Measurements from ENCODE around the gene KIAA1217.

Gene KIAA1217

DNA sequence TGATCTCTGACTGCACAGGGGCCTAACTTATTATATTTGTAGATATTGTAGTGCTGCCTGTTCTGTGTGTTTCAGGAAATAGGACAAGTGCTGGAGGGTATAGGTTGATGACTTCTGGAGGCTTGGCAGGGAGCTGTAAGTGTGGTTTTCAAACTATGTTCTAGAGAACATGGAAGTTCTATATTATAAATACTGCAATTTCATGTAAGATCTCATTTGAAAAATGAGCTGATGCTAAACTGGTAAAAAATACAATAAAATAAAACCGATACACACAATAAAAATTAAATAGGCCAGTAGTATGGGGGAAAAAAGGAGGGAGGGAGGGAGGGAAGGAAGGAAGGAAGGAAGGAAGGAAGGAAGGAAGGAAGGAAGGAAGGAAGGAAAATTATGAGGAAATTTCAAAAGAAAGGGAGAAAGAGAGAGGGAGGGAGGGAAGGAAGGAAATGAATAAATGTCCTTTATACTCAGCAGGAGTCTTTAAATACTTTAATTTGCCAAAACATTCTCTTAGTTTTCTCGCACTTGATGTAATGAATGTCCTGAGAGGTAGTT is 181.3 kb downstream of the KIAA1217 start:
- no peak for DNase-seq
- no peaks in the 10 kb centered on the region for H4K20me1 ChIP-seq (ENCODE audit: insufficient read depth, low read length)
- ATAC-seq (ENCODE audit: insufficient read depth, low read depth), result no peak
- TF ChIP-seq, protein P1, sequence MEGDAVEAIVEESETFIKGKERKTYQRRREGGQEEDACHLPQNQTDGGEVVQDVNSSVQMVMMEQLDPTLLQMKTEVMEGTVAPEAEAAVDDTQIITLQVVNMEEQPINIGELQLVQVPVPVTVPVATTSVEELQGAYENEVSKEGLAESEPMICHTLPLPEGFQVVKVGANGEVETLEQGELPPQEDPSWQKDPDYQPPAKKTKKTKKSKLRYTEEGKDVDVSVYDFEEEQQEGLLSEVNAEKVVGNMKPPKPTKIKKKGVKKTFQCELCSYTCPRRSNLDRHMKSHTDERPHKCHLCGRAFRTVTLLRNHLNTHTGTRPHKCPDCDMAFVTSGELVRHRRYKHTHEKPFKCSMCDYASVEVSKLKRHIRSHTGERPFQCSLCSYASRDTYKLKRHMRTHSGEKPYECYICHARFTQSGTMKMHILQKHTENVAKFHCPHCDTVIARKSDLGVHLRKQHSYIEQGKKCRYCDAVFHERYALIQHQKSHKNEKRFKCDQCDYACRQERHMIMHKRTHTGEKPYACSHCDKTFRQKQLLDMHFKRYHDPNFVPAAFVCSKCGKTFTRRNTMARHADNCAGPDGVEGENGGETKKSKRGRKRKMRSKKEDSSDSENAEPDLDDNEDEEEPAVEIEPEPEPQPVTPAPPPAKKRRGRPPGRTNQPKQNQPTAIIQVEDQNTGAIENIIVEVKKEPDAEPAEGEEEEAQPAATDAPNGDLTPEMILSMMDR (IDR thresholded peaks at IDR 0.05; ENCODE audit: borderline replicate concordance, extremely low read depth, low read length, poor library complexity, severe bottlenecking), result no peak
- no peak for TF ChIP-seq EZH2 (IDR thresholded peaks at IDR 0.05; ENCODE audit: borderline replicate concordance, low read depth, low read length, severe bottlenecking)
- H3K4me3 ChIP-seq (ENCODE audit: low read depth in 1 of 2, low read length in 2 of 2), result no peak overlapping the region
- H3K4me2 ChIP-seq (ENCODE audit: insufficient read depth, low read length), result no peak overlapping the region
- H3K27ac ChIP-seq (ENCODE audit: low read length), result no peak overlapping the region
- H3K4me1 ChIP-seq (ENCODE audit: insufficient read depth, low read length), result no peaks in the 10 kb centered on the region
- H3K36me3 ChIP-seq (ENCODE audit: insufficient read depth, low read length), result no peaks in the 10 kb centered on the region
- H2AFZ ChIP-seq (ENCODE audit: low read depth, low read length), result no peak overlapping the region
- no peaks in the 10 kb centered on the region for H3K79me2 ChIP-seq (ENCODE audit: insufficient read depth, low read length)
- no peak overlapping the region for H3K9ac ChIP-seq (ENCODE audit: low read depth, low read length)
- no peaks in the 10 kb centered on the region for H3K27me3 ChIP-seq (ENCODE audit: insufficient read depth, low read length, poor library complexity)
- no peaks in the 10 kb centered on the region for H3K9me3 ChIP-seq (ENCODE audit: insufficient read depth, low read length, severe bottlenecking)

DNA sequence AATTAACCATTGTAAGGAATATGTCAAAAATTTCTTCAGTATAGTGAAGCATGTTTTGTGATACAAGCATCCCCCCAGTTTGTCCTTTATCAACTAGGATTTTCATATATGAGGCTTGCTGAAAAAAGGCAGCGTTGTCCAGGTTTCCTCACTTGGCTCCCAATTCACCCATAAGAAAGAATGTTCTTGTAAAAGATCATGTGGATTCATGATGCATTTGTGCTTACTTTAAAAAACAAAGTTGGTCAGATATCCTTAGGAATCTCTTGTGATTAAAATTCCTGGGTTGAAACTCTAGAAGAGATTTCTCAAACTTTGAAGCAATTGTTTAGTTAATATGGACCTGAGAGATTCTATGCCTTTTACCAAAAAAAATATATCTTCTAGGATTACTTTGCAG is 181.8 kb downstream of the KIAA1217 start:
- no peaks in the 10 kb centered on the region for H4K20me1 ChIP-seq (ENCODE audit: insufficient read depth, low read length)
- no peaks in the 10 kb centered on the region for H3K36me3 ChIP-seq (ENCODE audit: insufficient read depth, low read length)
- H2AFZ ChIP-seq (ENCODE audit: low read depth, low read length), result no peak overlapping the region
- H3K27me3 ChIP-seq (ENCODE audit: insufficient read depth, low read length, poor library complexity), result no peaks in the 10 kb centered on the region
- H3K9ac ChIP-seq (ENCODE audit: low read depth, low read length), result no peak overlapping the region
- H3K4me3 ChIP-seq (ENCODE audit: low read depth in 1 of 2, low read length in 2 of 2), result no peak overlapping the region
- no peaks in the 10 kb centered on the region for H3K9me3 ChIP-seq (ENCODE audit: insufficient read depth, low read length, severe bottlenecking)
- H3K4me2 ChIP-seq (ENCODE audit: insufficient read depth, low read length), result no peak overlapping the region
- TF ChIP-seq, protein P1 (IDR thresholded peaks at IDR 0.05; ENCODE audit: borderline replicate concordance, extremely low read depth, low read length, poor library complexity, severe bottlenecking), result no peak
- no peak for TF ChIP-seq EZH2 (IDR thresholded peaks at IDR 0.05; ENCODE audit: borderline replicate concordance, low read depth, low read length, severe bottlenecking)
- ATAC-seq (ENCODE audit: insufficient read depth, low read depth), result no peak
- H3K79me2 ChIP-seq (ENCODE audit: insufficient read depth, low read length), result no peaks in the 10 kb centered on the region
- no peaks in the 10 kb centered on the region for H3K4me1 ChIP-seq (ENCODE audit: insufficient read depth, low read length)
- no peak for DNase-seq
- H3K27ac ChIP-seq (ENCODE audit: low read length), result no peak overlapping the region

DNA sequence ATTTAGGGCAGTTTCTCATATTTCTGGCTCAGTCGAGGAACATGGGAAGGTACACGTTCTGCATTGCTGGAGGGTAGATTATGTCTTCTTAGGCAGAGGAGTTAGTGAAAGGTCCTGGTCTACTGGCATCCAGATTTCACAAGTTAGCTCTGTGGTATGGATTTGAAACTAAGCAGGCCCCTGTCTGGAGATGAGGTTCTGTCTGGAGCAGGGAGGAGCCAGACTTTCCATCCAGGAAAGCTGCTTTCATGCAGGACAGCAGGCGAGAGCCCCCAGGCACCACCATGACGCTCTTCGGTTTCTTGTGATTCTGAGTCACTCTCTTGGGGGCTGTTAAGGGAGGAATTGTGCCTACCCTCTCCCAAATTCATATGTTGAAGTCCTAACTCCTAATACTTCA is 184.3 kb downstream of the KIAA1217 start:
- no peak for TF ChIP-seq EZH2 (IDR thresholded peaks at IDR 0.05; ENCODE audit: borderline replicate concordance, low read depth, low read length, severe bottlenecking)
- TF ChIP-seq, protein P1 (IDR thresholded peaks at IDR 0.05; ENCODE audit: borderline replicate concordance, extremely low read depth, low read length, poor library complexity, severe bottlenecking), result no peak
- Histone ChIP-seq H3K4me3 (ENCODE audit: low read depth in 1 of 2, low read length in 2 of 2) (no peak overlapping the region), H3K4me2 (ENCODE audit: insufficient read depth, low read length) (no peak overlapping the region), H3K9me3 (ENCODE audit: insufficient read depth, low read length, severe bottlenecking) (no peaks in the 10 kb centered on the region), H3K27ac (ENCODE audit: low read length) (no peak overlapping the region), H3K79me2 (ENCODE audit: insufficient read depth, low read length) (no peaks in the 10 kb centered on the region), H3K27me3 (ENCODE audit: insufficient read depth, low read length, poor library complexity) (no peaks in the 10 kb centered on the region), H2AFZ (ENCODE audit: low read depth, low read length) (no peak overlapping the region), H3K9ac (ENCODE audit: low read depth, low read length) (no peak overlapping the region), H3K4me1 (ENCODE audit: insufficient read depth, low read length) (no peaks in the 10 kb centered on the region), H3K36me3 (ENCODE audit: insufficient read depth, low read length) (no peaks in the 10 kb centered on the region), H4K20me1 (ENCODE audit: insufficient read depth, low read length) (no peaks in the 10 kb centered on the region)
- ATAC-seq (ENCODE audit: insufficient read depth, low read depth) (no peak), DNase-seq (no peak)
